HL-60/S4 treated with phorbol 12-myristate 13-acetate at 8.2 ng/mL for 4 days and 3 days (cell line): ENCODE results near the gene GORASP2.

ENCODE experiments used
- in situ Hi-C: fragments of 300-500 bp; cut with MboI; formaldehyde crosslinking; loops from 2 replicates; pipeline ENCODE4 v1.15.0; 2022; ENCODE audit warnings: low sequenced_read_pairs

The GORASP2 gene

GRCh38 chr2:170963386-170963785 lies 34.3 kb downstream of the GORASP2 start:
- in situ Hi-C loops, result no loop called here

DNA sequence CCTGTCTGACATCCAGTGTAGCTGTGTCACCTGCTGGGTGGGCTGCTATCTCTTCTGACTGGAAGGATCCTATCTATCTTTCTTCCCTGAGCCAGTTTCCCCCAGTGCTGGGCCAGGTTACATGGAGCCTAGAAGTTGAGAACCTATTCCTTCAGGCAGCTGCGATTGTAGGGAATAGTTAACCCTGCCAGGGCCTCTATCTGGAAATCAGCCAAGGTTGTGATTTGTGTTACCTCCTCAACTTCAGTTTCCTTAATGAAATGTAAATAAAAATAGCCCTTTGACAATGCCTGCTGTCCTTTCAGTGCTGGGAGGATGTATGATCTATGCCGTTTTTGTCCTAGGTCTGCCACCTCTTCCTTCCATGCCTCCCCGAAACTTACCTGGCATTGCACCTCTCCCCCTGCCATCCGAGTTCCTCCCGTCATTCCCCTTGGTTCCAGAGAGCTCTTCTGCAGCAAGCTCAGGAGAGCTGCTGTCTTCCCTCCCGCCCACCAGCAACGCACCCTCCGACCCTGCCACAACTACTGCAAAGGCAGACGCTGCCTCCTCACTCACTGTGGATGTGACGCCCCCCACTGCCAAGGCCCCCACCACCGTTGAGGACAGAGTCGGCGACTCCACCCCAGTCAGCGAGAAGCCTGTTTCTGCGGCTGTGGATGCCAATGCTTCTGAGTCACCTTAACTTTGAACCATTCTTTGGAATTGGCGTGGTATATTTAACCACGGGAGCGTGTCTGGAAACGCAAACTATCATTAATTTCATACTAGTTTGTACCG lies 36.6 kb downstream of the GORASP2 start:
- in situ Hi-C loops, result no loop called here

DNA sequence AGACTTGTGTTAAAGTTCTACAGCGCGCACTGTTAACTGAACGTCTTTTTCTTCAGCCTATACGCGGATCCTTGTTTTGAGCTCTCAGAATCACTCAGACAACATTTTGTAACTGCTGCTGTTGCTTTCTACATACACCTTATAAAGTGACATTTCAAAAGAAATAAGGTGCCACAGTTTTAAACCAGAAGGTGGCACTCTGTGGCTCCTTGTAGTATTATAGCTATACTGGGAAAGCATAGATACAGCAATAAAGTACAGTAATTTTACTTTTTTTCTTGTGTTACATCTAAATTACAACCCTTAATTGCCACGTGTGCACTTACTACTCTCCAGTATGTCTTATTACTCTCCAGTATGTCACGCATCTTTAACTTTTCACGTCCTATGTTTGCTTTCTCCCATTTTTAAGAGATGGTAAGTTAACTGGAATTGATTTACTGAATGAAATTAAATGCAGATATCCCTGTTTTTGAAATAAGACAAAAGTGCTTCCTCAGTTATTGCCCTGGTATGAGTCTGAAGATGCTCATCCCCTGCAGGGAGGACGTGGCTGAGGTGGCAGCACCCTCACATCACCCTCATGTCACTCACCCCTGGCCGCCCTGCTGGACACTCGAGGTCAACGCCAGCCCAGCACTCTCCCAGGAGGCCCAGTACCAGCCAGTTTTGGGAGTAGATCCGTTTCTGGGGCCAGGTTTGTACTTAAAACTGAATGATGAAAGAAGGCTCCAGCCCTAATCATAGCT lies 37.8 kb downstream of the GORASP2 start:
- in situ Hi-C loops, result no loop called here

DNA sequence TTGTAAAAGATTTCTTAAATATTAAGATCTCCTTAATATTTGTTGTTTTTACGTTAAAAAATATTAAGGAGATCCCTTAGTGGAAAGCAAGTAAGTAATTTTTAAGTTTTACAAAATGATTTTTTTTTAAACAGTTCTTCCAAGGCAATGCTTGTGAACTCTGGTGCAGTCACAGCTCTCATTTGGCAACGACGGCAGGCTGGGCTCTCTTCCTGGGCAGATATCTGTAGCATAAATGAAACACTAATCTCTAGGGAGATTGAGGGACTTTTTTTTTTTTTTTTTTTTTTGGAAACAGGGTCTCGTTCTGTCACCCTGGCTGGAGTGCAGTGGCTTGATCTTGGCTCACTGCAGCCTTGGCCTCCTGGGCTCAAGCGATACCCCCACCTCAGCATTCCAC lies 38.5 kb downstream of the GORASP2 start:
- in situ Hi-C loops, result no loop called here

- in situ Hi-C loops, result no loop called here
Measured at GRCh38 chr2:170968205-170969003, 39.4 kb downstream of the GORASP2 start.

GRCh38 chr2:170969030-170969429 lies 40.0 kb downstream of the GORASP2 start:
- in situ Hi-C loops, result no loop called here

- in situ Hi-C loops, result no loop called here
Measured at GRCh38 chr2:170969872-170970496, 40.9 kb downstream of the GORASP2 start.

- in situ Hi-C loops, result no loop called here
Measured at GRCh38 chr2:170971071-170971470, 42.0 kb downstream of the GORASP2 start.

- in situ Hi-C loops, result no loop called here
Measured at GRCh38 chr2:170972296-170973224, 43.5 kb downstream of the GORASP2 start.

- in situ Hi-C loops, result no loop called here
Measured at GRCh38 chr2:170973225-170973491, 44.1 kb downstream of the GORASP2 start.

- in situ Hi-C loops, result no loop called here
Measured at GRCh38 chr2:170973492-170974303, 44.6 kb downstream of the GORASP2 start.

GRCh38 chr2:170974304-170974993 lies 45.4 kb downstream of the GORASP2 start:
- in situ Hi-C loops, result no loop called here

GRCh38 chr2:170975127-170975942 lies 46.3 kb downstream of the GORASP2 start:
- in situ Hi-C loops, result loop anchor here (25.0 kb wide), 1 partner anchor 437 kb away; no protein-coding TSS in a partner anchor

DNA sequence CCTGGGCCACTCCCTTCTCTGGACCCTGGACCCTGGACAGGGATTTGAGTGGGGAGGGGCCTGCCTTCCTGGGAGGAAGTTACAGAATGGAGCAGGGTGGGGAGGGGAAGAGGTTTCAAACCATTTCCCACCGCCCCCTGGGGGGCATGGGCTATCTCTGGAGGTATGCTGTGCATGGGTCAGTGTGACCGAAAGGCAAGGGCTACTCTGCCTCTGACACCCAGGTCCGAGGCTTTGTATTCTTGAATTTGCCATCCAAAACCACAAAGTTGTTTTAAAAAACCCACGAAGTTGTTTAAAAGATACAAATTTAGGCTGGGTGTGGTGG lies 46.9 kb downstream of the GORASP2 start:
- in situ Hi-C loops, result loop anchor here (25.0 kb wide), 1 partner anchor 436 kb away; no protein-coding TSS in a partner anchor

DNA sequence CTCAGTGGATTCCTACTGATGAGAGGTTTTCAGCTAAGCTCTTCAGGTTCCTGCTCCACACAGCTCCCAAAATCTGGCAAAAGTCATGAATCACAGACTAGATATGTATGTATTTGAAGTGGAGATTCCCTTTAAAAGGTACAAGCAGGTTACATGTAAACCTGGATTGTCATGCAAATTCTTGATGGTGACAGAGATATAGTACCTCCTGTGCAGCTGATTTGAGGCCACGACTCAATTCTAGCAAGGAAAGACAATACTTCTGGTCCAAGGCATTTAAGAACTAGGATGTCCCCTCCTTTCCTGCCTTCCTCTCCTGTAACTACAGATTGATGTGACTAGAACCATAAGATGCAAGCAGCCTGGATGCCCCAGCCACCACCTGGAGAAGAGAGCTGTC lies 55.0 kb downstream of the GORASP2 start:
- in situ Hi-C loops, result loop anchor here (25.0 kb wide), 1 partner anchor 428 kb away; no protein-coding TSS in a partner anchor

DNA sequence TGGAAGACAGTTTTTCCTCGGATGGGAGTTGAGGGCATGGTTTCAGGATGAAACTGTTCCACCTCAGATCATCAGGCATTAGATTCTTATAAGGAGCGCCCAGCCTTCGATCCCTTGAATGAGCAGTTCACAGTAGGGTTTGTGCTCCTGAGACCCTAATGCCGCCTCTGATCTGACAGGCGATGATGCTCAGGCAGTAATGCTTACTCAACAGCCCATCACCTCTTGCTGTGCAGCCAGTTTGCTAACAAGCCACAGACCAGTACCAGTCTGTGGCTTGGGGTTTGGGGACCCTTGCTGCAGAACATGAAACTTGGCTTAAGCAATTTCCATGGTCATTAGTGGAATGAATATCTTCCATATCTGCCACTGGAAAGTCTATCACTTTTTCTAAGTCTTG lies 56.4 kb downstream of the GORASP2 start:
- in situ Hi-C loops, result loop anchor here (25.0 kb wide), 1 partner anchor 427 kb away; no protein-coding TSS in a partner anchor

DNA sequence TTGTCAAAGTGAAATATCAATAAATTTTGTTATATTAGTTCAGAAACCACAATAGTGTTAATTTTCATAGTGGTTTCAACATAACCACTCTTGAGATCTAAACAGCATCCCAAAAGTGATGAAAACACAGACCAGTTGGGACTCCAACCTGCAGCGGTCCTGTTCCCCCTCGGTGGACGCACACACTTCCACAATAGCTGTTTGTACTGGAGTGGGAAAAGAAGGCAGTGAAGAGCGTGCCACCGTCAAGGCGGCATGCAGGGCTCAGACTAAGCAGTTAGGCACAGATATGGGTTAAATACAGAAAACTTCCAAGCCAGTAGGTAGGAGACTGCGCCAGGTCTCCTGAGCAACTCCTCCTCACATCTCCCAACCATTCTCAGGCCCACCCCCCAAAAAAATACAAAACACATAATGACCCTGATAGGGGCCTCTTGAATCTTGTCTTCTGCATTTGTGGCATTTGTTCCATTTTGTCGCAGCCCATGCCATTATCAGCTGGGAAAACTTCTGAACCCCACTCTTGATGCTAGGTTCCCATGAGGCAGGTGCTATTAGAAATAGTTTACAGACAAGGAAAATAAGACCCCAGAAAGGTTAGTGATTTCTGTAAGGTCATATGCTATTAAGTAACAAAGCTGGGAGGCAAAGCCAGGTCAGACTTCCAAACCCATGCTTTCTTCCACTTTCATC lies 57.7 kb downstream of the GORASP2 start:
- in situ Hi-C loops, result loop anchor here (25.0 kb wide), 1 partner anchor 426 kb away; no protein-coding TSS in a partner anchor
